ENCODE measurements around the gene RPS2. TPM values are rescaled to one million over a fixed set of nuclear protein-coding genes. Genes with fewer than 3 reads are reported as not detected.
A peak's percentile ranks its signal among the peaks of the same experiment; 100 is the strongest.

The RPS2 gene
- total RNA-seq, 1 donor from 2014 or later, result 2,309 TPM

- Mint-ChIP-seq H3K36me3 (ENCODE audit: insufficient read depth) (peaks cover 7% of the 10 kb centered on the region), H3K27me3 (peaks cover 14% of the 10 kb centered on the region), H3K4me1 (ENCODE audit: low read depth) (peaks cover 14% of the 10 kb centered on the region), H3K9me3 (ENCODE audit: low read depth) (no peaks in the 10 kb centered on the region), H3K27ac (no peak overlapping the region), H3K4me3 (ENCODE audit: low read depth) (peak overlapping the region; percentile 16)
- no peak for DNase-seq (ENCODE audit: low spot score, unreplicated experiment)
- TF ChIP-seq, protein P1, sequence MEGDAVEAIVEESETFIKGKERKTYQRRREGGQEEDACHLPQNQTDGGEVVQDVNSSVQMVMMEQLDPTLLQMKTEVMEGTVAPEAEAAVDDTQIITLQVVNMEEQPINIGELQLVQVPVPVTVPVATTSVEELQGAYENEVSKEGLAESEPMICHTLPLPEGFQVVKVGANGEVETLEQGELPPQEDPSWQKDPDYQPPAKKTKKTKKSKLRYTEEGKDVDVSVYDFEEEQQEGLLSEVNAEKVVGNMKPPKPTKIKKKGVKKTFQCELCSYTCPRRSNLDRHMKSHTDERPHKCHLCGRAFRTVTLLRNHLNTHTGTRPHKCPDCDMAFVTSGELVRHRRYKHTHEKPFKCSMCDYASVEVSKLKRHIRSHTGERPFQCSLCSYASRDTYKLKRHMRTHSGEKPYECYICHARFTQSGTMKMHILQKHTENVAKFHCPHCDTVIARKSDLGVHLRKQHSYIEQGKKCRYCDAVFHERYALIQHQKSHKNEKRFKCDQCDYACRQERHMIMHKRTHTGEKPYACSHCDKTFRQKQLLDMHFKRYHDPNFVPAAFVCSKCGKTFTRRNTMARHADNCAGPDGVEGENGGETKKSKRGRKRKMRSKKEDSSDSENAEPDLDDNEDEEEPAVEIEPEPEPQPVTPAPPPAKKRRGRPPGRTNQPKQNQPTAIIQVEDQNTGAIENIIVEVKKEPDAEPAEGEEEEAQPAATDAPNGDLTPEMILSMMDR (IDR thresholded peaks at IDR 0.05; ENCODE audit: unreplicated experiment), result no peak
Observed at GRCh38 chr16:1975432-1976215, 11.0 kb upstream of the RPS2 start.

DNA sequence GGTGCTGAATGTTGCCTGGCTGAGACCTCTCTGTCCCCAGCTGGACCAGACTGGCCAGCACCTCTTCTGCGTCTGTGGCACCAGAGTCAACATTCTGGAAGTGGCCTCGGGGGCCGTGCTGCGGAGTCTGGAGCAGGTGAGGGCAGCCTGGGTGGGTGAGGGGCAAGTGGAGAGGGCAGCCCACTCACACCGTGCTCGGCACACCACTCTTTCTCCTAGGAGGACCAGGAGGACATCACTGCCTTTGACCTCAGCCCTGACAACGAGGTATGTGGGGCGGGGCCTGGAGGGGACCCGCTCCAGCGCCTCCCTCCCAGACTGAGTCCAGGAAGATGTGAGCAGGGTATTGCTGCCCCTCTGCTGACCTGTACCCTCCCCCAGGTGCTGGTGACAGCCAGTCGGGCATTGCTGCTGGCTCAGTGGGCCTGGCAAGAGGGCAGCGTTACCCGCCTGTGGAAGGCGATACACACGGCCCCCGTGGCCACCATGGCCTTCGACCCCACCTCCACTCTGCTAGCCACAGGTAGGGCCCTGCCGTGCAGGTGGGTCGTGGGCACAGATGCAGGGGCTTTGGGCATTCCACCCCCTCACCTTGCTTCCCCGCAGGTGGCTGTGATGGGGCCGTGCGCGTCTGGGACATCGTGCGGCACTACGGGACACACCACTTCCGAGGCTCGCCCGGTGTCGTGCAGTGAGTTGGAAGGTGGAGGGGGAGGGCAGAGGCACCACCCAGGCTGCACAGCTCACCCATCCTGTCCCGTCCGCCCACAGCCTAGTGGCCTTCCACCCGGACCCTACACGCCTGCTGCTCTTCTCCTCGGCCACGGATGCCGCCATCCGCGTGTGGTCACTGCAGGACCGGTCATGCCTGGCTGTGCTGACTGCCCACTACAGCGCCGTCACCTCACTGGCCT is 9.8 kb upstream of the RPS2 start:
- TF ChIP-seq, protein P1 (IDR thresholded peaks at IDR 0.05; ENCODE audit: unreplicated experiment), result no peak
- peaks cover 4% of the 10 kb centered on the region for H3K27me3 Mint-ChIP-seq
- DNase-seq (ENCODE audit: low spot score, unreplicated experiment), result no peak
- H3K36me3 Mint-ChIP-seq (ENCODE audit: insufficient read depth), result peaks cover 7% of the 10 kb centered on the region
- H3K27ac Mint-ChIP-seq, result no peak overlapping the region
- peak overlapping the region; percentile 24 for H3K4me3 Mint-ChIP-seq (ENCODE audit: low read depth)
- peaks cover 14% of the 10 kb centered on the region for H3K4me1 Mint-ChIP-seq (ENCODE audit: low read depth)
- H3K9me3 Mint-ChIP-seq (ENCODE audit: low read depth), result no peaks in the 10 kb centered on the region

DNA sequence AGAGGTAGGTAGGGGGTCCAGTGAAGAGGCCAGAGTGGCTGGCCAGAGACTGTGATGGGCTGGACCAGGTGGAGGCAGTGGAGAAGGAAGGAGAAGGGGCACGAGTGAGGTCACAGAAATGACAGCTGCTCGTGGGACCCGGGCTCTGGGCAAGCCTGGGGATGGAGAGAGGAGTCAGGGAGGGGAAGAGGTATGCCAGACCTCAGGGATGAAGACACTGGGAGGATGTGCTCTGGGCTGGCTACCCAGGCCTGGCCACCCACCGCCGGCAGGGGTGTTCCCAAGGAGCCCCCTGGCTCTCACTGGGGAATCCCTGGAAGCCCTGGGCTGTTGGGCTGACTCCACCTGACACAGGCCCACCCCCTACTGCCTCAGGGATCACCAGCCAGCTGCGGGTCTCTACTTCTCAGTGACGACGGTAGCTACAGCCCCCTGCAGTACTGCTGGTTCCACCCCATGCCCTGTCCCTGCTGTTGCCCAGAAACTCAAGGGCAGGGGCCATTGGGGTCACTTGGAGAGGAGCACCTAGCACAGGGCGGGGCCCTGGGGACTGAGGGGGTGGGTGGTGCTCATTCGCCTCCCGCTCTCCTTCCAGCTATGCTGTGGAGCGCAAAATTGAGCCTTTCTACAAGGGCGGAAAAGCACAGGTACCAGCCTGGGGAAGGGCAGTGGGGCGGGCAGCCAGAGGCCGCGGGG is 9.0 kb upstream of the RPS2 start:
- peaks cover 2% of the 10 kb centered on the region for H3K27me3 Mint-ChIP-seq
- H3K9me3 Mint-ChIP-seq (ENCODE audit: low read depth), result no peaks in the 10 kb centered on the region
- H3K4me1 Mint-ChIP-seq (ENCODE audit: low read depth), result peaks cover 14% of the 10 kb centered on the region
- H3K36me3 Mint-ChIP-seq (ENCODE audit: insufficient read depth), result peaks cover 7% of the 10 kb centered on the region
- peak overlapping the region; percentile 93 for H3K4me3 Mint-ChIP-seq (ENCODE audit: low read depth)
- no peak for DNase-seq (ENCODE audit: low spot score, unreplicated experiment)
- H3K27ac Mint-ChIP-seq, result no peak overlapping the region
- TF ChIP-seq, protein P1 (IDR thresholded peaks at IDR 0.05; ENCODE audit: unreplicated experiment), result no peak

DNA sequence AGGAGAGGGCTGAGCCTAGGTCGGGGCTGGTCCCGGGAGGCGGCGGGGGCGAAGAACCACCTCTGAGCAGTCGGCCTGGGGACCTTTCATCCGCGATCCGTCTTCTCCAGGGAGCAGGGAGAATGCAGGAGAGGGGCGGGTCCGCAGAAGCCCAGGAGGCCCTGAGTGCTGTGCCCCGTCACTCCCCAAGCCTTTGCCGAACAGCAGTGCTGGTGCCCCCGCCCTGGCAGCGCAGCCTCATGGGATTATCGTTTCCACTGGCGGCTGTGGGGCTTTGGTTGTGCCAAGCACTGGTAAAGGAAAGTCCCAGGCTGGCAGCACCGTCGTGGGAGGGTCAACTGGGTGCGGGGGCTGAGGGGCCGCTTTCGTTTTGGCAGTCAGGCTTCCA is 7.9 kb upstream of the RPS2 start:
- DNase-seq (ENCODE audit: low spot score, unreplicated experiment), result no peak
- H3K27me3 Mint-ChIP-seq, result no peaks in the 10 kb centered on the region
- peaks cover 6% of the 10 kb centered on the region for H3K36me3 Mint-ChIP-seq (ENCODE audit: insufficient read depth)
- TF ChIP-seq, protein P1 (IDR thresholded peaks at IDR 0.05; ENCODE audit: unreplicated experiment), result no peak
- peak overlapping the region; percentile 93 for H3K4me3 Mint-ChIP-seq (ENCODE audit: low read depth)
- peaks cover 14% of the 10 kb centered on the region for H3K4me1 Mint-ChIP-seq (ENCODE audit: low read depth)
- no peaks in the 10 kb centered on the region for H3K9me3 Mint-ChIP-seq (ENCODE audit: low read depth)
- H3K27ac Mint-ChIP-seq, result peak overlapping the region; percentile 97

Measured in progenitor cell of endocrine pancreas (in vitro differentiated cells).